HG03175 (cell line): Measurements from ENCODE around the gene CFI.

Experiments used
- ATAC-seq: cut with Tn5 transposase; IDR thresholded peaks from one replicate; pipeline ENCODE4 v1.9.1; 2021; ENCODE audit warnings: mild to moderate bottlenecking, moderate library complexity; ENCODE audit not compliant: unreplicated experiment

The CFI gene

DNA sequence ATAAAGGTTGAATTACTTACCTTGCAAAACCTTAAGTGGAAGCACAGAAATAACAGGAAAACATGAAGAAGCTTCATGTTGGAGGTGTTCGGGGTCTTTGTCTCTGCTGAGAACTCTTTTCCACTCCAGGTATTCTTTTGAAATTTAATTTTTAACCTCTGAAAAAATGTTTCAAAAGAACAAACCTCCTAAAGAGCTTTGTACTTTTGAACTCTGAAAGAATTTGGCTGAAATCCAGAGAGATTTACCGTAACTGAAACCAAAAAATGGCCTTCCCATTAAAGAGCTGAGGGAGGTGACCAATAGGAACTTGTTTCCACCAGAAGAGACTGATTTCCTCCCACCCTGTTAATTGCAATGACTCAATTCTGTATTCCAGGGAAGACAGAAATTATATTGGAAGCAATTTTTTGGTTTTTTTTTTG lies at the start of gene CFI:
TSS of gene CFI (minus strand) at position 105 of the 425 bp plus-strand sequence. CDS start at position 77, 28 bp downstream.
- ATAC-seq, result no peak

DNA sequence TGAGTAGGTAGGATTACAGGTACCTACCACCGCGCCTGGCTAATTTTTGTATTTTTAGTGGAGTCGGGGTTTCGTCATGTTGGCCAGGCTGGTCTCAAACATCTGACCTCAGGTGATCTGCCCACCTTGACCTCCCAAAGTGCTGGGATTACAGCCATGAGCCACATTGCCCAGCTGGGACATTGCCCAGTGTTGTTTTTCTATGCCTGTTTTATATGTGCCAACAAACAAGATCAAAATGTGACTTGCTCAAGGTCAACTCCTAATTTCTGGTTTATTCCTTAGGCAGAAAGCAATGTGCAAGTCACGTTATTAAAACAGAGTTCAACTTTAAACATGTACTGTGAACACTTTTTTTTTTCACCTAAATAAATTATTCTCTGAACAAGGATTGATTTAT lies 48.8 kb upstream of the CFI start:
- no peak for ATAC-seq

DNA sequence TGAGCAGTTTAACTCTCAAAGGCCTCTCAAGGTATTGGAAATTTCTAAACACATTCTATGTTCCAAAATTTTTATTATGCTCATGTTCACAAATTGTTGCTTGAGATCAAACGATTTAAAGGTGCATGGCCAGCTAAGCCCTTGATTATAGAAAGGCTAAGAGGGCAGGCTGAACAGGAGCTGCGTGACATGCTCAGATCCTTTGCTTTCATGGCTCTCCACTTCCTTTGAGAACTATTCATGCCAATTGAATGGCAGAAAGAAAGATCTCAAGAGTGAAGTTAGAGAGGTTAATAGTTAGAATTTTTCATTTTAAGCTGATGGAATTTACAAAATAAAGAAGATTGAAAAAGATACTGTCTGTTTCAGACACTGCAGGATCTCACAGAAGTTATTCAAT lies 46.7 kb upstream of the CFI start:
- no peak for ATAC-seq

DNA sequence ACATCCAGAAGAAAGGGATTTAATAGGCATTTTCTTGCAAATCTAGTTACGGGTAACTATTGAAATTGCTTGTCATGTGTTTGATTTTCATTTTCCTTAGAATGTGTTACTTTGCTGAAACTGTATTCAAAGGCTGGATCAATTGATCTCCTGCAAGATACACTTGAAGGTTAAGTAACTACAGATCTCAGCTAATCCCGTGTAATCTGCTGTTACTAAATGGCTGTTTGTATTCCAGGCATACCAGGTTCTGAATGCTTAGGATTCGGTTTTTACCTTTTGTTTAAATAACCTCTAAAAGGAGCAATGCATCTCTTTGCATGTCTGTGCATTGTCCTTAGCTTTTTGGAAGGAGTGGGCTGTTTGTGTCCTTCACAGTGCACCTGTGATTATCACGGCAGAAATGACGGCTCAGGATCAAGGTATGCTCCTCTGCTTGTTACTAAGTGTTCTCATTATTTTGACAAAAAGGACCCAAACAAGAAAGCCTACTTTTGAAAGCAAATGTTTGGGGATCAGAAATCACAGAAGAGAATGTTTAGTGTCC lies 46.2 kb upstream of the CFI start, which contains the start of gene LRIT3:
TSS of gene LRIT3 (plus strand) at position 212 of the 547 bp plus-strand sequence. CDS start at position 307, 95 bp downstream.
- no peak for ATAC-seq

DNA sequence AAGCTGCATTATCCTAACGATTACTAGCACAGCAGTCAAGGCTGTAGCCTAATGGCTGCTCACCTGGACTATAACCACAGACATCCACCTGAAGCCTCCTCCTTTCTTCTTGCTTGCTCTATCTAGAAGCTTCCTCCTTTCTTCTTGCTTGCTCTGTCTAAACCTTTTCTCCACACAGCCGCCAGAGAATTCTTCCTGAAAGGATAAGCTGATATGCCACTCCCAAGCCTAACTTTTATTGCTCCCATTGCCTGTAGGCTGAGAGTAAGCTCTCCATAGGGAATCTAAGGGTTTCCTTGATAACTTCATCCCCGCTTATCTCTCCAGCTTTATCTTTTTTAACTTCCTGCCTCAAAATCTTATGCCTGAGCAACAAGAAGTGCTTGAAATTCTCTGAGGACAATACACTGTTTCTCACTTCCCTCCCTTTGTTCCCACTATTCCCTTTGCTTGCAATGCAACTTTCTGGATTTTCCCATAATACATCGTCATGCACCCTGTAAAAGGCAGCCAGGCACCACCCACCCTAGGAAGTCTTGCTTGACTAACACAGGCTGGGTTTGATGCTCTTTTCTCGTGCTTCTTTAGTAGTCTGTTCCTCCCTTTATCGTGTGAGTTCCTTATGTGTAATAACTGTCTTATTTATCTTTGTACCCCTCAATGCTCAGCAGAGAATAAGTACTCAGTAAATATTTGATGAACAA lies 44.7 kb upstream of the CFI start:
- ATAC-seq, result no peak

DNA sequence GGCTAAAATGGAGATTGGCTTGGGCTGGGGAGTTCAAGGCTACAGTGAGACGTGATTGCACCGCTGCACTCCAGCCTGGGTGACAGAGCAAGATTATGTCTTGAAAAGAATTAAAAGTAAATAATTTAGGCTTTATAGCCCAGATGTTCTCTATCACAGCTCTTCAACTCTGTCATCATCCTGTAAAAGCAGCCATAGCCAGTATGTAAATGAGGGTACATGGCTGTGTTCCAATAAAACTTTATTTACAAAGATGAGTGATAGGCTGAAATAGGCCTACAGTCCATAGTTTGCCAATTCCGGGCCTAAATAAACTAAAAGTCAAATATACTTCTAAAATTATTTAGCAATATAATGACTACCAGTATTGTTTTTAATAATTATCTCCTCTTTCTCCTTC lies 35.2 kb upstream of the CFI start:
- no peak for ATAC-seq

DNA sequence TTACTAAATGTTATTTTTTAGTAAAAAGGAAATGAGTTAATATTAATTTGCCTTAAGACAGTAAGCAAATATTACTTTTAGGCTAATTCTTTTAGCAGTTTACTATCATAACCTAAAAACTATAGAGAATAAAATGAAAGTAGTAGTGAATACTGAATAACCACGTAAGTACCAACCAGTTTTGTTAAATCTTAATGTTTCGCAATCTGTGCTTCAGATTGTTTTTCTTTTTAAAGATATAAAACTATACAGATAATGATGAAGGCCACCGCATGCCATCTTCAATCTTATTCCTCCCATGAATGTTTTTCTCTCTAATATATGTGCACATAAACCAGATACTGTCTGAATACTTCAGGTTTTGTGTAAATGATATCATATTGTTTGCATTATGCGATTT lies 32.0 kb upstream of the CFI start:
- no peak for ATAC-seq

DNA sequence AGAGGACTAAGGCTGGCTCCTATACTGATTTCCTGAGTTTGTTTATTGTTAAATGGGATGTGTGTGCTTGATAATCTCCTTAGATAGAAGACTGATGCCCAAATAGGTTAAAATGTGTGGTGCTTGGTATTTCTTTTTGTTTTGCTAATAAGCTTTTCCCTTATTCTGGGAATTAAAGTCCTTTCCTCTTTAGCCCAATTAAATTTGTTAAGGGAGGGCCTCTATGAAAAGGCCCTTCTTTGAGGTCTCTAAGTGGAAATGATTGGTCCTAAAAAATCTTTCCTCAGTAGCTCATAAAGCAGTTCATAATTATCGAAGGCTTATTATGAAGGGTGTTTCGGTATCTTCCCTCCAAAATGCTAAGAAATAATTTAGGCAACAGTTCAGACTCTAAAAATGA lies 25.9 kb upstream of the CFI start, which contains the start of gene RRH:
TSS of gene RRH (plus strand) at position 301 of the 400 bp plus-strand sequence. CDS start at position 357, 56 bp downstream.
- ATAC-seq, result no peak

DNA sequence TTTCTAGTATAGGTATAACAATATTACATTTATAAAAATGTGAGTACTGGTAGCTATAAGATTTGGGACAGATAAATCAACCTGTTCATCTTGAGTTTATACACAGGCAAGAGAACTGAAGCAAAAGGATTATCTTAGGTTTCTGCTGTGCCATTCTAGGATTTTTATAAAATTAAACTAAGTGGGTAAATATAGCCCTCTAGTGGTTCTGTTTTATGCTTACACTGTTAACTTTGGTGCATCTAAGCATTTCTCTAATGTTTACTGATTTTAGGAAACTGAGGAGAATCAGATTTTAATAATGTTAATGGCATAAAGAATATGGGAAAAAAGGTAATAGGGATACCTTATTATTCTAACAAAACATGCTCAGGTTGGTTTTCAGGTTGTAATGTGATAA lies 24.9 kb upstream of the CFI start:
- ATAC-seq, result peak; percentile 82

DNA sequence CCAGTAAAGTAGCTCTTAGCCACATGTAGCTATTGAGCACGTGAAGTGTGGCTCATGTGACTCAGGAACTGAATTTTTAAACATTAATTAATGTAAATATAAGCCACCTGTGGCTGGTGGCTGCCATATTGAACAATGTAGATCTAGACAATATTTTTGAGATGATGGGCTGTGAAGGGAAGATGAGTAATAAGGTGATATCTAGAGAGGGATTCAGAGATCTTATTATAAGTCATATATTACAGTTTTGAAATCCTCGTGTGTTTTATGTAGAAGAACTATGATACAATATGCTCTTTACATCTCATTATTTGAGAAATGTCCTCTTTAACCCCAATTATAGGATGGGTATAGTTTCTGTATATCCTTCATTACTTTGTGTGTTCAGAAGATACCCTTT lies 19.4 kb upstream of the CFI start:
- no peak for ATAC-seq

DNA sequence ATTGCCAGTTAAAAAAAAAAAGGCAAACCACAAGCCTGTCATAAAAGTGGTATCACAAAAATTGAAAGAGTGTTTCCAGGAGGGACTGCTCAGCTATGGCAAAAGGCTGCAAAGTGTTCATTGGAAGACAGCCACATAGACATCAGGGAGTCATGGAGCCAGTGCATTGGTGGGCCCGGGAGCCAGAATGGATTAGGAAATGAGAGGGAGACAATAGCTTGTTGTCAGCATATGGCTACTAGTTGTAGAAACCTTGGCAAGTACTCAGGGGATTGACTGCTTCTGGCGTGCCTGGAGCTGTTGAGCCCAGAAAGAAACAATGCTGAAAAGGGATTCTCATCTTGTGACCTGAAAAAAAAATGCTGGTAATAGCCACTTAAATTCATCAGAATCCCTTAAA lies 18.8 kb upstream of the CFI start:
- ATAC-seq, result no peak

DNA sequence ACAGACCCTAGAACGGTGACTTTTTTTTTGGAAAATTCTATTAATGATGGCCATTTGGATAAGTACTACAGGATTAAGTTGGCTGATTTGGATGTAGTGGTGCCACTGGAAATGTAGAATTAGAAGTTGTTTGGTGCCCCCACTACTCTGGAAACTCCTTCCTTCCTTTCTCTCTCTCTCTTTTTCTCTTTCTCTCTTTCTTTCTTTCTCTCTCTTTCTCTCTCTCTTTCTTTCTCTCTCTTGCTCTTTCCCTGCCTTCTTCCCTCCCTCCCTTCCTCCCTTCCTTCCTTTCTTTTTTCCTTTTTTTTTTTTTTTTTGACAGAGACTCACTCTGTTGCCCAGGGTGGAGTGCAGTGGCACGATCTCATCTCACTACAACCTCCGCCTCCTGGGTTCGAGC lies 16.5 kb upstream of the CFI start:
- no peak for ATAC-seq

DNA sequence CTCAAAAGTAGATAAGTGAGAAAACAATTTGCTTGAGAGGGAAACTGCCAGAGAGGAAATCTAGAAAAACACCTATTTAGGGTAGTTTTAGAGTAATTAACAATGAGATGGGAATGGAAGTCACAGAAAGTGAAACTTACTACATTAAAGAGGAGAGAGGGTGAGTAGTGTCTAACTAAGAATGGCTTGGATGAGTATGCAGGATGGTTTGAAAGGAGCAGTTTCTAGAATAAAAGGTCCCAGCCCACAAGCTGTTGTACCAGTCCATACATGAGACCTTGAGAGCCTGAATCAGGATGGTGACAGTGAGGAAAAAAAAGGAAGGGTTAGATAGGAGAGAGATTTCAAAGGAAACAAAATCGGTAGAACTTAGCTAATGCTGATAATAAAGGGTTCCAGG lies 15.1 kb upstream of the CFI start:
- no peak for ATAC-seq

DNA sequence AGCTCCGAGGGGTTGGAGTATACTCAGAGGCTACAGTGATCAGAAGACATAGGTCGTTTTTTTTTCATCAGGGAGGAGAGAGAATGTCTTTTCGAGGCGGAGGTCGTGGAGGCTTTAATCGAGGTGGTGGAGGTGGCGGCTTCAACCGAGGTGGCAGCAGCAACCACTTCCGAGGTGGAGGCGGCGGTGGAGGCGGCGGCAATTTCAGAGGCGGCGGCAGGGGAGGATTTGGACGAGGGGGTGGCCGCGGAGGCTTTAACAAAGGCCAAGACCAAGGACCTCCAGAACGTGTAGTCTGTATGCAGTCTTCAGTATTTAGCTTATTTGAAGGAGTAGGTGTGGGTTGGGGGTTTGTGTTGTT lies 14.3 kb upstream of the CFI start:
- ATAC-seq, result no peak

DNA sequence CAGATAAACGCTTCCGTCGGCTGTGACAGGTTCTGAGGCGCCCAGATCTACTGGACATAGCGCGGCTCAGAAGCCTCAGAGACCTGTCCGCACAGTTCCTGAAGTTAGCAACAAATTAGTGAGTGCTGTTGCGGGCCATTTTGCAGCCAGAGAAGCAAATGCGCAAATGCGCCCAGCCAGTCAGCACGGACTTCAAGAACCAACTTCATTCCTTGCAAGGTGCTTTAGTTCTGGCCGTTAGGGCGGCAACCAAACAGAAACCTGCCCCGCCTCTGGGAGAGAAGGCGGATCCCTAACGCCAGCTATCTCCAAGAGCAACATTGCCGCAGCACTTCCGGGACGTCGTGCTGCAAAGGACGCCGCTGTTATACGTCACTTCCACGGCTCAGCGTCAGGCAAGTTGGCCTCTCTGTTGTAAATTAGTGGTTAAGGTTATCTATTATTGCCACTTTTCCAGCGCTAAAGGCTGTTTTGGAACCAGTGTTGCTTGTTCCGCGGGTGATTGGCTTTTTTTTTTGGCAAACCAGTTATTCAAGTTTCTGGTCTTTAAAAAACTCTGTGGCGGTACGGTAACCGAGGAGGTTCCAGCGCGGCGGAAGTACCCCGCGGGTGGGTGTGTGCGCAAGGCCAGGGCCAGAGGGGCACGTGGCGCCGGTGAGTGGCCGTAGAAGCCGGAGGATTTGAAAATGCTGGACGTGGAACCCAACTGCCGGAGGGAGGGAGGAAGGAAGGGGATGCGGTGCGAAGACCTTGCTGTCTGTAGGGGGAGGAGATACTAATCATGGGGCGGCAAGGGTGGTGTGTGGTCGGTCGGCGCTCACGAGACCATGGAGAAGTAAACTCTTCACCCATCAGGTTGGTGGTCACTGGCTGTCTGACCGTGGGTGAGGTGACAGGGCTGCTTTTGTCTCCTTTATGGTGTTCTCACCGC lies 13.6 kb upstream of the CFI start, which contains the start of gene GAR1:
TSS of gene GAR1 (plus strand) at position 612 of the 931 bp plus-strand sequence. CDS start 403 bp downstream, outside the sequence.
- ATAC-seq, result peak; percentile 98

DNA sequence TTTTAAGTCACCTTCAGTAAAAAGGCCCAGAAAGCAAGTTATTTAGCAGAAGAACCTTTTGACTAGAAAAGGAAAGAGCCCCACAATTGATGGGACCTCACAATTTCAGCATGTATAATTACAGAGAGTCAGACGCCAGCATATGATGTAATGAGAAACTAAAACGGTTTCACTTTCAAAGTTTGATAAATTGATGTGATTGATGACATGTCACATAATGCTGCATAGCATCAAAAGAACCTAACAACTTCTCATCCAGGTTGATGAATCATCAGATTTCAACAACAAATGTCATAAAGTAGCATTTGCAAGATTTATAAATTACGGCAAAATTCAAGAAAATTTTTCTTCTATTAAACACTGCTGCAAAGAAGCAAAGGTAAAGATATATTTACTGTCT lies 9.9 kb upstream of the CFI start:
- ATAC-seq, result no peak

DNA sequence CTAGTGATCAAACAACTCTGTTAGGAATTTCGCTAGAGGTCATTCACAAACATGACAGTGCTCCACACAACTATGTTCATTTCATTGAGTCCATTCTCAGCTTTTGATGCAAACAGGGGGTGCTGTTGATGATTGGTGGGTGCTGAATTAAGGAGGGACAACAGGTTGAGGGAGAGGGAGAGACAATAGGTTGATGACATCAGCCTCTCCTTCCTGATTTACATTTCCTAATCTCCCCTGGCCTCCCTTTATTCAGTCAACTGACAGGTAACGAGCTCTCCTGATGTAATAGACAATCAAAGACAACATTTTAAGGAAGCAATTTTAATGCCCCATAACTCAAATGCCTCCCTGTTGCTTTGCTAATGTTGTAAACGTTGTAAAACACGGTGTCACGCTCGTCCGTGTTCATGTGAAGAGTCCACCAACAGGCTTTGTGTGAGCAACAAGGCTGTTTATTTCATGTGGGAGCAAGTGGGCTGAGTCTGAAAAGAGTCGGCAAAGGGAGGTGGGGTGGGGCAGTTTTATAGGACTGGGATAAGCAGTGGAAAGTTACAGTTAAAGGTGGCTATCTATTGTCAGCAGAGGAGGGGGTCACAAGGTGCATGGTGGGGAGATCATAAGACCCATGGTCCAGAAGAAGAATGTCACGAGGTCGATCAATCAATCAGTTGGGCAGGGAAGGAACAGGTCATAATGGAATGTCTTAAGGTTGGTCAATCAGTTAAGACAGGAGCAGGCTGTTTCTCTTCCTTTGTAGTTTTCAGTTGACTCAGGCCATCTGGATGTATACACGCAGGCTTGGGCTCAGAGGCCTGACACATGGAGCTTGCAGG lies 9.0 kb upstream of the CFI start:
- ATAC-seq, result no peak

DNA sequence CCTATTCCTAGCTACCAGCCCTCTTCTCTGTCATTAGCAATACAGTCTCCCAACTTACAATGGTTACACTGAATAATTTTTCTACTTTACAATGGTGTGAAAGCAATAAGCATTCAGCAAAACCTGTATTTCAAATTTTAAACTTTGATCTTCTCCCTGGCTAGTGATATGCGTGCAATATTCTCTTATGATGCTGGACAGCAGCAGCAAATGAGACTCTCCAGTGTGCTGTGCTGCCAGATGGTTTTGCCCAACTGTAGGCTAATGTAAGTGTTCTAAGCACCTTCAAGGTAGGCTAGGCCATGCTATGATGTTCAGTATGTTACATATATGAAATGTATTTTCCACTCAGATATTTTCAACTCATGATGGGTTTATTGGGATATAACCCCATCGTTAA lies 7.9 kb upstream of the CFI start:
- ATAC-seq, result no peak

DNA sequence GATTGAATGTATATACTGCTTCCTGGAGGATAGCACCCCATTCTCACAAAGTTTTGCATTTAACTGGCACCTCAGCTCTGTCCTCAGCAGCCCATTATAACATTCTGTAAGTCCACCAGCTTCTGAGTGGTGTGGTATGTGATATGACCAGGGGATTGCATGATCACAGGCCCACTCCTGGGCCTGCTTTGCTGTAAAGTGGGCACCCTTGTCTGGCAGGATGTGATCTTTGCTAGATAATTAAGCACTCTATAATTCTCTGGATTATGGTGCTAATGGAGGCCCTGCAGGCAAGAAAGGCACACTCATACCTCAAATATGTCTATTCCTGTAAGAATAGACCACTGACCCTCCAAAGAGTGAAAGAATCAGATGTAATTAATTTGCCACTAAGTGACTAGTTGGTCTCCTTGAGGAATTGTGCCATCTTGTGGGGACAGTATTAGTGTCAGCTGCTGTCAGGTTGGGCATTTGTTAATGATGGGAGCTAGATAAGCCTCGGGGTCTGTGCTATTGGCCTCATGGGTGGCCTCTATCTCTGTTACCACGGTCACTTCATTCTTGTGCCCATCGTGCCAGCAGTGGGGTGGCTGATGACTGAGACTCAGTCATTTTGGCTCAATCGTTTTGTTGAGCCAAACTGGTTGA lies 2.2 kb upstream of the CFI start:
- ATAC-seq, result peak; percentile 74

DNA sequence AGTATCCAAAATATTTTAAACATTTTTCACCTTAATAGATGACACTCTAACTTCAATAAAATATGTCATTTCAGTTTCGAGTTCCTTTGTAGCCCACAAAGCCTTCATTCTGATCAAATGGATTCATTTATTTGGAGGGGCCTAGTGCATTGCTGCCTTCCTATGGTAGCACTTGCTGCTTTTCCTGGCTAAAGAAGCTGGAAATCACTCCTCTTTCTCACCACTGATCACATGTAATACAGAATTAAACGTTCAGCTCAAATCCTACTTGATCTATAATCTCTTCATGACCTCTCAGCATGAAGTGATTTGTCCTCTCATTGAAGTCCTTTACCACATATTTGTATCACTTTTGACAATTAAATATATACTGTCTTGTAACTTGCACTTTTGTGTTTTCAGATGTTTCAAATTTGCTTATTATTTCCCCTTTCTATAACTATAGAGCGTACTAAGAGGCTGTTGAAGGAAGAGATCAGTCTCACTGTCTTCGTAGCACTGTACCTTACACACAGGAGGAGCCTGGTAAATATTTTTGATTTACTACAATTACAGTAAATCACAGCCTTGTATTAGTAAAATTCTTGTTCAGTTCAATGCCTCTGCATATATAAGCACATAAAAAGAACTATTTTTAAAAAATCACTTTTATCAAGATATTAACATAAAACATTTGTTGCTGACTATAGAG lies 555 bp downstream of the CFI start:
- ATAC-seq, result no peak
